ENCODE data around the gene PIGU. TPM values are rescaled to one million over a fixed set of nuclear protein-coding genes. Genes with fewer than 3 reads are reported as not detected.
"Not testable (repeated sequence)": the region's sequence is repeated elsewhere in the genome, so short reads cannot be mapped to it uniquely, and the experiment has no call there.

The PIGU gene
- total RNA-seq, 1 donor from 2014 or later: 17.7 TPM

GRCh38 chr20:34537651-34538050, 139.2 kb downstream of the PIGU start:
- DNase-seq (ENCODE audit: extremely low read depth, low read depth, low spot score): no peak

DNA sequence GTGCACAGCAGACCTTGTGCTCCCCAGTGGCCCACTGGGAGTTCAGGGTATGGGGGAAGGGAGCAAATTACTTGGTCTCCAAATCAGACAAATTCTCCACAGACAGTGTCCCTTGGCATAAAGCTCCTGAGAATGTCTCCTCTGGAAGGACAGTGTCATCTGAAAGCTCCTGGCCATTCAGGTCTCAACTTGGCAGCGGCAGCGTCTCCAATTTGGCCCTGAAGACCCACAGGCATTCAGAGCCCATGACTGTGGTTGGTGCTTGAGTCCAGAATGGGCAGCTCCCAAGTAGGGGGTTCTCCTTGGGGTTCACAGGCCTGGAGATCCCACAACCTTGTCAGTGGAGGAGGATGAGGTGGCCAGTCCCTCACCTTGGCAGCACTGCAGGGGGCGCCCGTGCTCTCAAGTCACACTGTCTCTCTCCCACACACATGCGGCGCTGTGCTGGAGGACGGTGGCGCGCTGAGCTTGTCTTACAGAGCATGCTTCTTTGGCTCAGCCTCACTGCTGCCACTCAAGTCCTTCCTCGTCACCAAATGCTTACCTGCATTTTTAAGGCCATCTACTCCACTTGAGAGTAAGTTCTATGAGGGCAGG, 140.0 kb downstream of the PIGU start:
- no peak for DNase-seq (ENCODE audit: extremely low read depth, low read depth, low spot score)

- no peak for DNase-seq (ENCODE audit: extremely low read depth, low read depth, low spot score)
Observed at GRCh38 chr20:34535857-34536256, 141.0 kb downstream of the PIGU start.

DNA sequence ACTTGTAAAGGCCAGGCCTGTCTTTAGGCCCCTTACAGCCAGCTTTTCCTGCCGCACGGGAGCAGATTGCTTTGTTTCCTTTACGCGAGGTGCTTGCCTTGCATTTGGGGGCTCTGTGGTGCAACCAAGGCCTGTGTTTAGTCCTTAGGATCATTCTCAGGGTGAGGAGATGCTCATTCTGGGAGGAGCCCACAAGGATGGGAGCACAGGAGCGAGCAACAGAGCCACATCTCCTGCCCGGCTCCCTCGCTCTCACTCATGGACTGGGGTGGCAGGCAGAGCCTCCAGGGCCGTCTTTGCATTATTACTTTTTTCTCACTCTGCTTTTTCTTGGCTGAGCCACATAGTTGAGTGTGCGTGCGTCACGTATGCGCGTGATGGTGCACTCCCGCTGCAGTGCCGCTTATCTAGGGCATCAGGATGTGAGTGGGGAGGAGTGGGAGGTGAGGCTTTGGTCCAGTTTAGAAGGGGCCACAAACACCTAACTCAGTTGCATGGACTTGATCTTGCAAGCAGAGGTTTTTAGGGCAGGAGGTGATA, 141.5 kb downstream of the PIGU start:
- DNase-seq (ENCODE audit: extremely low read depth, low read depth, low spot score): no peak

- no peak for DNase-seq (ENCODE audit: extremely low read depth, low read depth, low spot score)
Observed at GRCh38 chr20:34534391-34535165, 142.3 kb downstream of the PIGU start.

- DNase-seq (ENCODE audit: extremely low read depth, low read depth, low spot score): no peak
Observed at GRCh38 chr20:34532756-34533155, 144.1 kb downstream of the PIGU start.

DNA sequence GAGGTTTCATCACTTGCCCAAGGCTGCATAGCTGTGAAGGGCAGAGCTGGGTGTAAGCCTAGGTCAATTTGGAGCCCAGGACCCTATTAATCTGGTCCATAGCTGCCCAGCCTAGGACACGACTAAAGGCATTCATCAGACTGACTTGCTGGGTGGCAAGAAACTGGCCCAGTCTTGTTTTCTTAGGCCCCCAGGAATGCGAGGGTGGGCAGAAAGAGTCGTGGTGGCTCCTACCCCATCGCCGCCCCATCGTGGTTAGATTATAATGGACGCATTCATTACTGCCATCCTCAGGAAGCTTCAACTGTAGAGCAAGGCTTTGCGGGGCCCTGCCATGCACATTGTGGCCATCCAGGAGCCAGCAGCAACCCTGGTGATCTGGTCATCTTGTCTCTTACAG, 144.6 kb downstream of the PIGU start:
- DNase-seq (ENCODE audit: extremely low read depth, low read depth, low spot score): no peak

DNA sequence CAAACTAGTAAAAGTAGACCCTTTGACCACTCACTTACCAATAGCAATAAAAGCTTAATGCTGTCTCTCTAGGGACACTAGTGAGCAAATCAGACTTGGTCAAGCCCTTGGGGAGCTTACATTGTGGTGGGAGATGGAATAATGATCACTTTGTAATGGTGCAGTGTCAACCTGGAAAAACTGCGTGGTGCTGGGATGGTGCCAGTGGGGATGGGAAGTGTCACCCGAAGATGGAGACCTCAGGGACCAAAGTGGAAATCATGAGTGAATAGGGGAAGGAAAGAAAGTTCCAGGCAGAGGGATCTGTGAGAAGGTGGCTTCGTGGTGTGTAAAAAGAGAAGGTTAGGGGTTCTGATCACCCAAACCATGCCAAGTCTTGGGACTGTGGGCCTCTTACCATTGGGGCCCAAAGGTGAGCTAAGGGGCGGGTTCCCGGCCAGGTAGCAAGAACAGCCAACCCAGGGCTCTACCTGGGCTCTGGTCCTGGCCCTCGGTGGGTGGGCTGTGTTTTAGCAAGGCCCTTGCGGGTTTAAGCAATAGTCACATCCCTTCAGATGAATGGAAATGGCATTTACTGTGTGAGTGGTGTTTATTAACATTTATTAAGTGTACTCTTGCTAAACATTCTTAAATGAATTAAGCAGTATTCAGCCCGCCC, 145.2 kb downstream of the PIGU start:
- no peak for DNase-seq (ENCODE audit: extremely low read depth, low read depth, low spot score)

GRCh38 chr20:34530342-34530741, 146.6 kb downstream of the PIGU start:
- no peak for DNase-seq (ENCODE audit: extremely low read depth, low read depth, low spot score)

GRCh38 chr20:34529742-34530141, 147.2 kb downstream of the PIGU start:
- DNase-seq (ENCODE audit: extremely low read depth, low read depth, low spot score): no peak

GRCh38 chr20:34528921-34529297, 148.0 kb downstream of the PIGU start:
- DNase-seq (ENCODE audit: extremely low read depth, low read depth, low spot score): no peak

DNA sequence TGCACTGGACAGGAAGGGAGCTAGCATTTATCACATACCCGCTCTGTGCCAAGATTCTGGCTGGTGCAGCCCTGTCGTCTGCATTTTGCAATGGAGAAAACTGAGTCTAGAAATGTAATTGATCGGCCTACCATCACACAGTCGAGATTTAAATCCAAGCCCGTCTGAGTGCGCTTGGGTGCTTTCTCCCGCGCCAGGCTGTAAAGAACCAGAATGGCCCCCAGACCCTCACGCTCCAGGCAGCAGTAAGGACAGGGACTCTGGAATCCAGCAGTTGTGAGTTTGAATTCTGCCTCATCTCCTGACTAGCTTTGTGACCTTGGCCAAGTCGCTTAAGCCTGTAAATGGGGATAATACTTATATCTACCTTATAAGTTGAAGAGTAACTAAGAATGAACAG, 149.9 kb downstream of the PIGU start:
- DNase-seq (ENCODE audit: extremely low read depth, low read depth, low spot score): no peak

- no peak for DNase-seq (ENCODE audit: extremely low read depth, low read depth, low spot score)
Observed at GRCh38 chr20:34526466-34526865, 150.4 kb downstream of the PIGU start.

DNA sequence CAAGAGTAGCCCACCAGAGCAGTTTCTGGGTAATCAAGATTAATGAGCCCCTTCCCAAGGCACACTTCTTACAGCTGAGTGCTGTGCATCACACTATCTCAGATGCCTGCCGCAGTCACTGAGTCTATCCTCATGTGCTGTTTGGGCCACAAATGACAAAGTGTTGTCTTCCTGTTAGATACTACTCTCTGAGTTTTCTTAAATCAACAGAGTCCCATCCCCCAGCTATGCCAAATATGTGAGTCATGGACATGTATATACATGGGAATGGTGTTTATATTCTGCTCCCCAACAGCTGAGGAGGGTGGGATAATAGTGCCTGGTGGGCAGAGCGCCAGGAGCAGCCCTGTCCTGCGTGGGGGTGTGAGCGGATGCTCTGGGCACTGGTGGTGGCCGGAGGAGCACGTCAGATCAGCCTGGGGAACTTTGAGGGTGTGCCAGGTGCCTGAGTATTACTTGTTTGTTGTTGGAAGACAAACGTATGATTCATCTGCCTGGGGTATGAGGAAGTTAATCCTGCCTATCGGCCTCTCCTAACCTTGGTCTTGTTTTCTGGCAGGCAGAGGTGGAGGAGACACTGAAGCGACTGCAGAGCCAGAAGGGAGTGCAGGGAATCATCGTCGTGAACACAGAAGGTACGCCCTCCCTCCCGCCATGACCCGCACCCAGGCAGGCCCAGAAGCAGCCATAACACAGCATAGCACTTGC, 151.0 kb downstream of the PIGU start:
- DNase-seq (ENCODE audit: extremely low read depth, low read depth, low spot score): peak; percentile 88

- no peak for DNase-seq (ENCODE audit: extremely low read depth, low read depth, low spot score)
Observed at GRCh38 chr20:34525342-34525708, 151.6 kb downstream of the PIGU start.

GRCh38 chr20:34524426-34524825, 152.5 kb downstream of the PIGU start:
- DNase-seq (ENCODE audit: extremely low read depth, low read depth, low spot score): no peak

GRCh38 chr20:34522969-34523871, 153.7 kb downstream of the PIGU start:
- DNase-seq (ENCODE audit: extremely low read depth, low read depth, low spot score): no peak

DNA sequence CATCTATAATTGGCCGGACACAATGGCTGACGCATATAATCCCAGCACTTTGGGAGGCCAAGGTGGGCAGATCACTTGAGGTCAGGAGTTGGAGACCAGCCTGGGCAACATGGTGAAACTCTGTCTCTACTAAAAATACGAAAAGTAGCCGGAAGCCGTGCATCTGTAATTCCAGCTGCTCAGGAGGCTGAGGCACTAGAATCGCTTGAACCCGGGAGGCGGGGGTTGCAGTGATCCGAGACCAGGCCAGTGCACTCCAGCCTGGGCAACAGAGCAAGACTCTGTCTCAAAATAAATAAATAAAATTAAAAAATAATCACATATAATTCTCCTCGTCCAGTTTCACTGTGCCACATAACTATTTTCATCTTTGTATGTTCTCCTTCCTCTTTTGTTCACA, 157.1 kb downstream of the PIGU start:
- DNase-seq (ENCODE audit: extremely low read depth, low read depth, low spot score): not testable (repeated sequence)

- not testable (repeated sequence) for DNase-seq (ENCODE audit: extremely low read depth, low read depth, low spot score)
Observed at GRCh38 chr20:34518863-34519262, 158.0 kb downstream of the PIGU start.

DNA sequence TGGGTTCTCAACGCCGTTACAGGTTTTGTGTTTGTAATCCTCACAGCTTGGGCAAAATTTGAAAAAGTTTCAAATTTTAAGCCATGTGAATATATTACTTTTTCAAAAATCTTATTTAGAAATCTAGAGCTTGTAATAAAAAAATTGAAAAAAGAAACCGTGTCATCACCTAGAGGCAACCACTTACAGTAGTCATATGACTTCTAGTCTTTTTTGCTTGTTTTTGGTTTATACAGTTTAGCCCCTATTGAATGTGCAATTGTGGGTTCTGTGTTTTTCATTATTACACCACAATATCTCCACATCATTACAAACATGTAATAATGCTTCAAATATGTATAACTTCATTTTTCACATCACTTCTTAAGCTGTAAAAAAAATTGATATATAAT, 159.8 kb downstream of the PIGU start:
- DNase-seq (ENCODE audit: extremely low read depth, low read depth, low spot score): no peak
